ENCODE results near the gene NPAS3.

DNA sequence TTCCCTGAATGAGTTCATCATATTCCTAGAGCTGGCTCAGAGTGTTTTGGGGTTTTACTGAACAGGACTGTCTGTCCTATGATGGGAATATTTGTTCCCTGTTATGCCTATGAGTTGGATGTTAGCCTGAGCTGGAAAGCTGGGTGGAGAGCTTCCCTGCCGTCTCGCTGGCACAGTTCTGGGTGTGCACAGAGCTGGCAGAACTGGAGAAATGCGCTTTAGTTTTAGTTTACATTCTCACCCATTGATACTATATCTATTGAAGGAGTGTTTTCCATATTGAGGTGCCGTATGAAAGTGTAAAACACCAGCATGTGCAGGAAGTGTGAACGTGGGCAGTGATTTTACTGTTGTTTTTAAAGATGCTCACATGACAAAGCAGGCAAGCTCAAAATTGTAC is 549.9 kb downstream of the NPAS3 start:
- TF ChIP-seq, protein P1, sequence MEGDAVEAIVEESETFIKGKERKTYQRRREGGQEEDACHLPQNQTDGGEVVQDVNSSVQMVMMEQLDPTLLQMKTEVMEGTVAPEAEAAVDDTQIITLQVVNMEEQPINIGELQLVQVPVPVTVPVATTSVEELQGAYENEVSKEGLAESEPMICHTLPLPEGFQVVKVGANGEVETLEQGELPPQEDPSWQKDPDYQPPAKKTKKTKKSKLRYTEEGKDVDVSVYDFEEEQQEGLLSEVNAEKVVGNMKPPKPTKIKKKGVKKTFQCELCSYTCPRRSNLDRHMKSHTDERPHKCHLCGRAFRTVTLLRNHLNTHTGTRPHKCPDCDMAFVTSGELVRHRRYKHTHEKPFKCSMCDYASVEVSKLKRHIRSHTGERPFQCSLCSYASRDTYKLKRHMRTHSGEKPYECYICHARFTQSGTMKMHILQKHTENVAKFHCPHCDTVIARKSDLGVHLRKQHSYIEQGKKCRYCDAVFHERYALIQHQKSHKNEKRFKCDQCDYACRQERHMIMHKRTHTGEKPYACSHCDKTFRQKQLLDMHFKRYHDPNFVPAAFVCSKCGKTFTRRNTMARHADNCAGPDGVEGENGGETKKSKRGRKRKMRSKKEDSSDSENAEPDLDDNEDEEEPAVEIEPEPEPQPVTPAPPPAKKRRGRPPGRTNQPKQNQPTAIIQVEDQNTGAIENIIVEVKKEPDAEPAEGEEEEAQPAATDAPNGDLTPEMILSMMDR (conservative IDR thresholded peaks at IDR 0.05; ENCODE audit: low read length): no peak
- TF ChIP-seq EZH2phosphoT487 (IDR thresholded peaks at IDR 0.05; ENCODE audit: borderline replicate concordance, low read depth, low read length): no peak
